Activated B cell treated with CpG ODN at 0.5 μM for 24 hours (primary cell): Measurements from ENCODE around the gene GGT7. TPM values are rescaled to one million over a fixed set of nuclear protein-coding genes. Genes with fewer than 3 reads are reported as not detected.
"Not testable (repeated sequence)": the region's sequence is repeated elsewhere in the genome, so short reads cannot be mapped to it uniquely, and the experiment has no call there.

Experiments
- ATAC-seq: fragments of 200-7000 bp; cut with Tn5 transposase; one replicate; pipeline ENCODE4 v1.10.0; 2021; ENCODE audit warnings: low read depth, mild to moderate bottlenecking, moderate library complexity
- CTCF ChIA-PET: fragments of 350-600 bp; sonication (Branson Sonifier 250); formaldehyde crosslinking; loops from one replicate; lab custom pipeline; 2021; ENCODE audit warnings: antibody characterized with exemption; lab: Charles Lee
- POLR2A ChIA-PET: fragments of 350-600 bp; sonication (Branson Sonifier 250); formaldehyde crosslinking; loops from one replicate; lab custom pipeline; 2021; ENCODE audit warnings: antibody characterized with exemption; lab: Charles Lee
- DNase-seq: peaks from one replicate; pipeline ENCODE4 v3.0.0; 2022
- H3K27ac Mint-ChIP-seq: one replicate; pipeline ENCODE4 v1.8.0; 2020; ENCODE audit warnings: mixed read lengths
- H3K27me3 Mint-ChIP-seq: one replicate; pipeline ENCODE4 v1.8.0; 2021; ENCODE audit warnings: mixed read lengths
- H3K36me3 Mint-ChIP-seq: one replicate; pipeline ENCODE4 v1.8.0; 2021; ENCODE audit warnings: low read depth, mixed read lengths
- H3K4me1 Mint-ChIP-seq: one replicate; pipeline ENCODE4 v1.8.0; 2021; ENCODE audit warnings: mixed read lengths
- H3K4me3 Mint-ChIP-seq: one replicate; pipeline ENCODE4 v1.8.0; 2020; ENCODE audit warnings: mild to moderate bottlenecking, mixed read lengths
- H3K9me3 Mint-ChIP-seq: one replicate; pipeline ENCODE4 v1.8.0; 2020; ENCODE audit warnings: mixed read lengths
- intact Hi-C: fragments of 100-400 bp; cut with micrococcal nuclease; formaldehyde crosslinking; loops from one replicate; pipeline ENCODE4 v1.15.1; 2024
- total RNA-seq: library from RNA; stranded (reverse); gene quantifications from 2 replicates; pipeline ENCODE4 v1.2.3, GENCODE V29; 2022
- TF ChIP-seq, protein P1 (sequence below): fragments of 200-600 bp; IDR thresholded peaks from one replicate; pipeline ENCODE4 v1.8.0; 2022; ENCODE audit warnings: antibody characterized with exemption, mild to moderate bottlenecking

Gene GGT7
- total RNA-seq, 1 donor from 2014 or later = 20.6 TPM

DNA sequence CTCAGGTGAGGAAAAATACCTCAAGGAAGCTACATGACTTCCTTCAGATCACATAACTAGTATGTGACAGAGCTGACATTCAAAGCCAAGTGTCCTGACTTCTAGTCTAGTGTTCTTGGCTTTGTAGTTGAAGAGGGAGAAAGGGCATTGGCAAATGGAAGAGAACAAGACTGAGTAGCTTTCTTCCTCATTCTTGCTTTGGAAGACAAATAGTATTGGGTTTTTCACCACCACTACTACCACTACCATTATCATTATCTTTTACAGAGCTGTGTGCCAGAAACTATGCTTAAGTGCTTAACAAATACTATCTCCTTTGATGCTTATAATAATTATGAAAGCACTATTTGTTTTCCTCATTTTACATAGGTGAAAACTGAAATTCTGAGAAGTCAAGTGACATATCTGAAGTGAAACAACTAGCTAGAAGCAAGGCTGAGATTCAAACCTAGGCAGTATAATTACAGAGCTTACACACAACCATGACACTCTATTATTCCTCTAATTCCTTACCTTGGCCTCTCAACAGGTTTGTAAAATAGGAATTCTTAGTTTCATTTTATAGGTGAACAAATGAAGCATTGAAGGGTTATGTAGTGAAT, 10.5 kb upstream of the GGT7 start:
- H3K4me3 Mint-ChIP-seq = no peak overlapping the region
- POLR2A ChIA-PET = no interaction called here
- TF ChIP-seq, protein P1, sequence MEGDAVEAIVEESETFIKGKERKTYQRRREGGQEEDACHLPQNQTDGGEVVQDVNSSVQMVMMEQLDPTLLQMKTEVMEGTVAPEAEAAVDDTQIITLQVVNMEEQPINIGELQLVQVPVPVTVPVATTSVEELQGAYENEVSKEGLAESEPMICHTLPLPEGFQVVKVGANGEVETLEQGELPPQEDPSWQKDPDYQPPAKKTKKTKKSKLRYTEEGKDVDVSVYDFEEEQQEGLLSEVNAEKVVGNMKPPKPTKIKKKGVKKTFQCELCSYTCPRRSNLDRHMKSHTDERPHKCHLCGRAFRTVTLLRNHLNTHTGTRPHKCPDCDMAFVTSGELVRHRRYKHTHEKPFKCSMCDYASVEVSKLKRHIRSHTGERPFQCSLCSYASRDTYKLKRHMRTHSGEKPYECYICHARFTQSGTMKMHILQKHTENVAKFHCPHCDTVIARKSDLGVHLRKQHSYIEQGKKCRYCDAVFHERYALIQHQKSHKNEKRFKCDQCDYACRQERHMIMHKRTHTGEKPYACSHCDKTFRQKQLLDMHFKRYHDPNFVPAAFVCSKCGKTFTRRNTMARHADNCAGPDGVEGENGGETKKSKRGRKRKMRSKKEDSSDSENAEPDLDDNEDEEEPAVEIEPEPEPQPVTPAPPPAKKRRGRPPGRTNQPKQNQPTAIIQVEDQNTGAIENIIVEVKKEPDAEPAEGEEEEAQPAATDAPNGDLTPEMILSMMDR = no peak
- no peak overlapping the region for H3K27ac Mint-ChIP-seq
- no peaks in the 10 kb centered on the region for H3K4me1 Mint-ChIP-seq
- no peaks in the 10 kb centered on the region for H3K9me3 Mint-ChIP-seq
- no peaks in the 10 kb centered on the region for H3K36me3 Mint-ChIP-seq
- intact Hi-C loops = no loop called here
- CTCF ChIA-PET = no interaction called here
- no peak for ATAC-seq
- DNase-seq = no peak
- H3K27me3 Mint-ChIP-seq = no peaks in the 10 kb centered on the region

DNA sequence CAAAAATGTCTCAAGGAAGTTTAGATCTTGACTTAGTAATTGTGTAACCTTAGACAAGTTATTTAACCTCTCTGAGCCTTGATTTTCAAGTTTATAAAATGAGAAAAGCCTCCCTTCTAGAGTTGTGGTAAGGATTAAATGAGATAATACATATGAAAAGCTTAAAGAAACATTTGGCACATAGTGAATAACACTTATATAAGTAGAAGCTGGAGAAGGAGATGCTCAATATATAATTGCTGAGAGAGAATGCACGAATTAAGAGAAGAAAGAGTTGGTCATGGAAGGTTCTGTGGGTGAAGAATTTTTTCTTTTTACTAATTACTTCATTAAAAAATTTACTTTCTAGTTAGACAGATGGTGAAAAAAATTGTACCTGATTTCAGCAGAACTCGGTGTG, 9.0 kb upstream of the GGT7 start:
- no peak overlapping the region for H3K4me3 Mint-ChIP-seq
- CTCF ChIA-PET = no interaction called here
- no peak for ATAC-seq
- H3K4me1 Mint-ChIP-seq = peaks cover 7% of the 10 kb centered on the region
- no peak for DNase-seq
- POLR2A ChIA-PET = no interaction called here
- no peaks in the 10 kb centered on the region for H3K9me3 Mint-ChIP-seq
- H3K36me3 Mint-ChIP-seq = no peaks in the 10 kb centered on the region
- intact Hi-C loops = no loop called here
- H3K27ac Mint-ChIP-seq = no peak overlapping the region
- TF ChIP-seq, protein P1 = no peak
- H3K27me3 Mint-ChIP-seq = no peaks in the 10 kb centered on the region

GRCh38 chr20:34880971-34881370, 8.3 kb upstream of the GGT7 start:
- DNase-seq = not testable (repeated sequence)

DNA sequence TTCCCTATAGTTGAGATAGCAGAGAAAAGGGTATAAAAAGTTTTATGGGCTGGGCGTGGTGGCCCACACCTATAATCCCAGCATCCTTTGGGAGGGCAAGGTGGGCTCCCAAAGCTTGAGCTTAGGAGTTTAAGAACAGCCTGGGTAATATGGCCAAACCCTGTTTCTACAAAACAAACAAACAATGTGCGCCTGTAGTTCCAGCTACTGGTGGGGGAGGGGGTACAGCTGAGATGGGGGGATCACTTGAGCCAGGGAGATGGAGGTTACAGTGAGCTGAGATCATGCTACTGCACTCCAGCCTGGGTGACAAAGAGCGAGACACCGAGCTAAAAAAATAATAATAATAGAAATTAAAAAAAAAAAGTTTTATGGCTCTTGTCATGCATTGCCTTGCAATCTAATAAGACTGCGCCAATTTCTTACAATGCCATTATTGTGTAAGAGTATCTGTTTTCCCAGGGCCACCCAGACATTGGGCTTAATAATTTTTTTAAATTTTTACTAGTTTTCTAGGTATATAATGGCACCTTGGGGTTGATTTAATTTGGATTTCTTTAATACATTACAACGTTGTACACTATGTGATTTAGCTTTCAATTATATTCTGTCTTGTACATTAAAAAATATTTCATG, 7.7 kb upstream of the GGT7 start:
- ATAC-seq = no peak
- Mint-ChIP-seq H3K27ac (no peak overlapping the region), H3K4me1 (peaks cover 18% of the 10 kb centered on the region), H3K9me3 (no peaks in the 10 kb centered on the region), H3K4me3 (no peak overlapping the region), H3K27me3 (no peaks in the 10 kb centered on the region), H3K36me3 (no peaks in the 10 kb centered on the region)
- intact Hi-C loops = no loop called here
- no peak for DNase-seq
- CTCF ChIA-PET = interaction anchor here (0.8 kb wide), 1 partner anchor 20 kb away, joined by 4 read pairs; no protein-coding TSS in a partner anchor
- TF ChIP-seq, protein P1 = no peak
- POLR2A ChIA-PET = no interaction called here

More at GRCh38 chr20:34880971-34881370, 8.3 kb upstream of the GGT7 start:
- POLR2A ChIA-PET, ATAC-seq, H3K9me3 Mint-ChIP-seq, intact Hi-C loops, H3K27ac Mint-ChIP-seq, H3K4me3 Mint-ChIP-seq, H3K27me3 Mint-ChIP-seq, H3K36me3 Mint-ChIP-seq: not testable (repeated sequence)
- CTCF ChIA-PET = interaction anchor here (0.8 kb wide), 1 partner anchor 19 kb away, joined by 4 read pairs; no protein-coding TSS in a partner anchor
- H3K4me1 Mint-ChIP-seq = peaks cover 12% of the 10 kb centered on the region

DNA sequence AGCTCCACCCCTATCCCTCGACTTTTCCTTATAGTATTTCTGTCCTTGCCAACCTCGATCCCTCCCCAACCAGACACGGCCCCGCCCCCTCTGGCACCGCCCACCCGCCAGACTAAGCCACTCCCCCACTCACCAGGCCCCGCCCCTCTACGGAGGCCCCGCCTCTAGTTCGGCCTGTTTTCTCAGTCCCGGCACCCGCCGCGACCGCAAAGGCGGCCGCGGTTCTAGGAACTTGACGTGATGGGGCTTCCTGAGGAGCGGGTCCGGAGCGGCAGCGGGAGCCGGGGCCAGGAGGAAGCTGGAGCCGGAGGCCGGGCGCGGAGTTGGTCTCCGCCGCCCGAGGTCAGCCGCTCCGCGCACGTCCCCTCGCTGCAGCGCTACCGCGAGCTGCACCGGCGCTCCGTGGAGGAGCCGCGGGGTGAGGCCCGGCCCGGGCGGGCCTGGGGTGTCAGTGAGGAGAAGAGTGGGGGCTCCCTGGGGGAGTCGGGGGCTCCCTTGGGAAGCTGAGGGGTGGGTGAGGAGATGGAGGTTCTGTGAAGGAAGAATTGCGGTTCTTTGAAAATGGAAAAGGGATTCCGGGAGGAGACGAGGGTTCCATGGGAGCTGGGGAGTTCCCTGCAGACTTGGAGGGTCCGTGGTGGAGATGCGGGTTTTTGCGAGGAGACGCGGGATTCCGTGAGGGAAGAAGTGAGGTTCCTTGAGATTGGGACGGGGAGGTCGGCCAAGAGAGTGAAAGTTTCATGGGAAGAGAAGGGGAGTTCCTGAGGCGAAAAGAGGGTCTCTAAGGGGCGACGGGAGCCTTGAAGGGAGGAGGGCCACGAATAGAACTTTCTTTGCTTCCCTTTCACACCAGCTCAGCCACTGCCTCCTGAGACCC, 4.0 kb upstream of the GGT7 start, which contains the start of gene ACSS2:
Gene ACSS2 (plus strand): TSS at position 207 of the 877 bp plus-strand sequence. CDS start 34 bp downstream, at position 241.
- TF ChIP-seq, protein P1 = no peak
- Mint-ChIP-seq H3K27me3 (no peaks in the 10 kb centered on the region), H3K4me3 (peak within 1 kb of the TSS; percentile 86), H3K9me3 (no peaks in the 10 kb centered on the region), H3K4me1 (peaks cover 48% of the 10 kb centered on the region), H3K27ac (peak within 1 kb of the TSS; percentile 25), H3K36me3 (no peaks in the 10 kb centered on the region)
- ATAC-seq (peak; percentile 86), DNase-seq (peak; percentile 96)
- CTCF ChIA-PET = interaction anchor here (0.7 to 1.4 kb wide), 2 partner anchors 52 to 220 kb away, joined by 3 to 4 read pairs; partner anchors contain the start of gene NCOA6
- intact Hi-C loops = loop anchor here (1.0 to 10.0 kb wide), 9 partner anchors 51 to 1078 kb away; partner anchors contain the start of genes AHCY, DYNLRB1, ERGIC3 and GSS
- POLR2A ChIA-PET = interaction anchor here (0.6 to 1.7 kb wide), 8 partner anchors 9 to 1076 kb away, joined by 3 to 16 read pairs (median 4); partner anchors contain the start of genes EDEM2, EIF6, GSS and MYH7B
